Adipose tissue (tissue), 3 donors: ENCODE data around the gene TP53TG3C. TPM values are rescaled to one million over a fixed set of nuclear protein-coding genes. Genes with fewer than 3 reads are reported as not detected.
"Not testable (repeated sequence)": the region's sequence is repeated elsewhere in the genome, so short reads cannot be mapped to it uniquely, and the experiment has no call there.

Experiments used
- H3K27ac ChIP-seq: one replicate; pipeline ENCODE4 v1.5.1; 2013; ENCODE audit warnings: low read depth, low read length
- WGBS, 3 donors: extraction: QIAGEN DNeasy Blood & Tissue Kit; methylation state at CpG; one replicate each; pipeline ENCODE4 v1.1.7; 2013; 5-methylcytosine and 5-hydroxymethylcytosine counted together
- polyA plus RNA-seq, 3 donors: library from polyadenylated mRNA; stranded (reverse); fragments of 200-250 nt; gene quantifications; one replicate each; pipeline ENCODE4 v1.2.3, GENCODE V29; 2013
- donor health status: healthy with polysubstance abuse.
- donor health status: Bipolar disorder and iron deficiency.
- donor health status: healthy.

TP53TG3C gene, protein sequence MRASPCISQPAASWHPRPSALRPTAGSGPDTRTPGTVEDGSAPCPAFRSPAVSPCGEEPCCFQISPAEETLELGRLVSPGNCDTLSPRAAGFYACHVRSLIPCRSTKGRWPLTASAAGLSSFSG
- polyA plus RNA-seq = not detected

DNA sequence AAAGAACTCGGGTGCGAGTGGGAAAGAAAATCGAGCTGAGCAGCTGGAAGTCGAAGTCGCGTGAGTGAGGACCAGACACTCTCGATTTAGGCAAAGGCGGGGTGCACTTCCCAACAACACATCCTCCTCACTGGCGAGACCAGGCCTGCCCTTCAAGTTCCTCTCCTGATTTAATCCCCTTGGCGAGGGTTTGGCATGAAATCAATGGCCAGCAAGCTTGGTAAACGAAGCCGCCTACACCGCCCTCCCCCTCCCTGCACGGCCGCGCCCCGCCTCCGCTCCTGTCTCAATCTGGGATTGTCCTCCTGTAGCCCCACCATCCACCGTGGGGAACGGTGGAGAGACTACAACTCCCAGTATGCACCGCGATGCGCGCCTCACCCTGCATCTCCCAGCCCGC is at the start of gene TP53TG3C:
Gene TP53TG3C, plus strand, starts transcription at position 301 of the 400 bp plus-strand sequence. Its CDS starts 68 bp downstream, at position 369.
- no CpG with 5 or more reads among the region's 25 CpGs for WGBS, 3 donors
- H3K27ac ChIP-seq = not testable (repeated sequence)

Other genes with a start within 250 kb of the TP53TG3C start
- under 1 TPM in 1 of 3 donors, not detected in 2; 0.09 TPM for gene TP53TG3E, start 110.1 kb downstream of the TP53TG3C start, polyA plus RNA-seq
- under 1 TPM in 1 of 3 donors, not detected in 2; 0.10 TPM for gene TP53TG3B, start 166.6 kb downstream of the TP53TG3C start, polyA plus RNA-seq